Liver (tissue), 9 donors: ENCODE measurements around the gene ZNF410. TPM values are rescaled to one million over a fixed set of nuclear protein-coding genes. Genes with fewer than 3 reads are reported as not detected.

Experiments used
- DNase-seq: peaks from one replicate; pipeline ENCODE4 v3.0.0-alpha.2; 2017; ENCODE audit warnings: low spot score
- H3K27ac ChIP-seq, 2 donors: one replicate each; pipeline ENCODE4 v1.7.0; 2013; ENCODE audit warnings: inconsistent platforms in 2 of 2, low read length in 2 of 2, control low read depth in 1 of 2, low read depth in 1 of 2, mild to moderate bottlenecking in 1 of 2
- H3K27me3 ChIP-seq, 4 donors: one replicate each; pipeline versions ENCODE4 v1.6.1 to v1.7.0; 2013; ENCODE audit warnings: low read length in 3 of 4, inconsistent platforms in 1 of 4, mild to moderate bottlenecking in 1 of 4, moderate library complexity in 1 of 4; ENCODE audit not compliant: control insufficient read depth in 4 of 4, insufficient read depth in 4 of 4
- H3K36me3 ChIP-seq, 4 donors: one replicate each; pipeline versions ENCODE4 v1.6.1 to v1.7.0; 2013; ENCODE audit warnings: low read length in 3 of 4, mild to moderate bottlenecking in 3 of 4, low read depth in 1 of 4, moderate library complexity in 1 of 4; ENCODE audit not compliant: control insufficient read depth in 4 of 4, insufficient read depth in 3 of 4
- H3K4me1 ChIP-seq, 4 donors: one replicate each; pipeline versions ENCODE4 v1.6.1 to v1.7.0; 2013; ENCODE audit warnings: low read length in 3 of 4, mild to moderate bottlenecking in 3 of 4, moderate library complexity in 1 of 4; ENCODE audit not compliant: control insufficient read depth in 4 of 4, insufficient read depth in 4 of 4
- H3K4me3 ChIP-seq, 3 donors: one replicate each; pipeline versions ENCODE4 v1.6.1 to v1.7.0; 2013; ENCODE audit warnings: low read length in 3 of 3, control low read depth in 1 of 3, low read depth in 1 of 3, mild to moderate bottlenecking in 1 of 3
- H3K9ac ChIP-seq, 2 donors: one replicate each; pipeline ENCODE4 v1.7.0; 2013; ENCODE audit warnings: low read length in 2 of 2, mild to moderate bottlenecking in 2 of 2, moderate library complexity in 2 of 2, control low read depth in 1 of 2, low read depth in 1 of 2
- H3K9me3 ChIP-seq, 4 donors: one replicate each; pipeline versions ENCODE4 v1.6.1 to v1.7.0; 2013; ENCODE audit warnings: low read length in 3 of 4; ENCODE audit not compliant: control insufficient read depth in 4 of 4
- ATF3 ChIP-seq: IDR thresholded peaks from 2 replicates; pipeline ENCODE4 v1.6.1; 2016; ENCODE audit warnings: antibody characterized with exemption
- CTCF ChIP-seq: fragments of 150-350 bp; IDR thresholded peaks from 2 replicates; pipeline ENCODE4 v1.5.1; 2017; ENCODE audit warnings: improper control_type of control experiment, low read depth, low read length; ENCODE audit not compliant: missing input control
- FOXA1 ChIP-seq: IDR thresholded peaks from 2 replicates; pipeline ENCODE4 v1.6.1; 2016; ENCODE audit warnings: antibody characterized with exemption
- FOXA2 ChIP-seq: IDR thresholded peaks from 2 replicates; pipeline ENCODE4 v1.6.1; 2016; ENCODE audit warnings: antibody characterized with exemption
- GABPA ChIP-seq, 2 donors: IDR thresholded peaks in 1 of 2; conservative IDR thresholded peaks in 1 of 2; 2 replicates each; pipeline ENCODE4 v1.6.1; 2016; ENCODE audit warnings: antibody characterized with exemption in 2 of 2, mild to moderate bottlenecking in 1 of 2, moderate library complexity in 1 of 2
- HNF4A ChIP-seq, 2 donors: conservative IDR thresholded peaks; 2 replicates each; pipeline ENCODE4 v1.6.1; 2016; ENCODE audit warnings: antibody characterized with exemption in 2 of 2, mild to moderate bottlenecking in 2 of 2
- RAD21 ChIP-seq, 2 donors: IDR thresholded peaks; 2 replicates each; pipeline ENCODE4 v1.6.1; 2016; ENCODE audit warnings: antibody characterized with exemption in 2 of 2, mild to moderate bottlenecking in 2 of 2
- RXRA ChIP-seq, 2 donors: IDR thresholded peaks; 2 replicates each; pipeline ENCODE4 v1.6.1; 2017 to 2018; ENCODE audit warnings: antibody characterized with exemption in 2 of 2, mild to moderate bottlenecking in 1 of 2
- TAF1 ChIP-seq: conservative IDR thresholded peaks from 2 replicates; pipeline ENCODE4 v1.6.1; 2016; ENCODE audit warnings: antibody characterized with exemption, mild to moderate bottlenecking
- YY1 ChIP-seq: IDR thresholded peaks from 2 replicates; pipeline ENCODE4 v1.6.1; 2016; ENCODE audit warnings: antibody characterized with exemption, mild to moderate bottlenecking
- WGBS: extraction: QIAGEN DNeasy Blood & Tissue Kit; methylation state at CpG from one replicate; pipeline ENCODE4 v1.1.7; 2013; 5-methylcytosine and 5-hydroxymethylcytosine counted together
- polyA plus RNA-seq, 2 donors: library from polyadenylated mRNA; stranded (reverse) in 1 of 2; unstranded in 1 of 2; fragments of 200-250 nt in 1 of 2; fragments of >200 nt in 1 of 2; fragmentation: Nextera tagmentation in 1 of 2; extraction: Ambion mirVana in 1 of 2; gene quantifications; one replicate each; pipeline versions ENCODE4 v1.2.1 to v1.2.3, GENCODE V29; 2013 to 2015
- total RNA-seq, 2 donors: library from RNA; depleted of rRNA; stranded (reverse); fragments of >200 nt; gene quantifications; one replicate each; pipeline ENCODE4 v1.2.3, GENCODE V29; 2014
- TF ChIP-seq, protein P1 (sequence below): IDR thresholded peaks from 2 replicates; pipeline ENCODE4 v1.6.1; 2016; ENCODE audit warnings: antibody characterized with exemption
- TF ChIP-seq, protein P2 (sequence below): IDR thresholded peaks from 2 replicates; pipeline ENCODE4 v1.6.1; 2016; ENCODE audit warnings: antibody characterized with exemption
- donor health status: healthy.
- donor health status: healthy.
- donor health status: healthy.
- donor health status: healthy.
- donor health status: healthy.

The ZNF410 gene
- total and polyA plus RNA-seq, 4 donors, result 11.2 to 33.0 (median 21.6) TPM

DNA sequence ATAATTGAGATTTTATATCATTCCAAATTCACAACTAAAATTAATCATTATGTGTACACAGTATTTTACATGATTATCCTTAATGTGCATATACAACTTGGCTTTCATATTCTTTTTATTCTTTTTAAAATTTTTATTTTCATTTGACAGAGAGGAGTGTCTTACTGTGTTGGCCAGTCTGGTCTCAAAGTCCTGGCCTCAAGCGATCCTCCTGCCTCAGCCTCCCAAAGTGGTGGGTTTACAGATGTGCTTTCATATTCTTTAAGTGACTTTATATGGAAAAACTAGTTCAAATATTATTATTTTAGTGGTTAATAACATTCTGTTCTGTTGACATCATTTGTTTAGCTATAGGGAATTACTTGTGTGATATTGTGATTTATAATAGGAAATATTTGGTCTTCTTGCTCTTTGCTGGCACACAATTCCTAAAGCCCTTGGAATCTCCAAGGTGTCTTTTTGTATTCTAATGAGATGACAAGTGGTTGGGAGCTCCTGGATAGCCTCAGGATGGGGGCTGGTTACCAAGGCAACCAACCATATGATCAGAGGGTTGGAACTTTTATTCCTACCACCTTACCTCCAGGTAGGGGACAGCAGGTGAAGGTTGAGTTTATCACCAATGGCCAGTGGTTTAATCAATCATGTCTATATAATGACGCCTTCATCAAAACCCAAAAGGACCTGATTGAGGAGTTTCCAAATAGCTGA is 16.0 kb upstream of the ZNF410 start:
- TF ChIP-seq RXRA (IDR thresholded peaks at IDR 0.05) (no peak), CTCF (no peak), YY1 (no peak), FOXA2 (no peak), TAF1 (no peak), HNF4A (conservative IDR thresholded peaks at IDR 0.05) (no peak), GABPA (IDR thresholded peaks at IDR 0.05 in 1 of 2, conservative IDR thresholded peaks at IDR 0.05 in 1 of 2) (no peak), ATF3 (no peak), FOXA1 (no peak)
- TF ChIP-seq, protein P1, sequence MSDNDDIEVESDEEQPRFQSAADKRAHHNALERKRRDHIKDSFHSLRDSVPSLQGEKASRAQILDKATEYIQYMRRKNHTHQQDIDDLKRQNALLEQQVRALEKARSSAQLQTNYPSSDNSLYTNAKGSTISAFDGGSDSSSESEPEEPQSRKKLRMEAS, result no peak
- H3K9me3 ChIP-seq, result no peaks in the 10 kb centered on the region
- no peak overlapping the region for H3K4me3 ChIP-seq
- no peak overlapping the region for H3K27ac ChIP-seq
- H3K9ac ChIP-seq, result no peak overlapping the region
- DNase-seq, result no peak
- no peaks in the 10 kb centered on the region for H3K27me3 ChIP-seq
- H3K36me3 ChIP-seq, result peaks cover 0 to 6% (median 5%) of the 10 kb centered on the region in 4 donors
- WGBS, result 98% methylated on average over 2 of the region's 2 CpGs
- H3K4me1 ChIP-seq, result no peaks in the 10 kb centered on the region

GRCh38 chr14:73873660-73874059 is 13.0 kb upstream of the ZNF410 start:
- whole genome bisulfite sequencing, result 93% methylated on average over 3 of the region's 3 CpGs
- no peak overlapping the region for H3K4me3 ChIP-seq
- no peak for DNase-seq
- no peaks in the 10 kb centered on the region for H3K27me3 ChIP-seq
- H3K9ac ChIP-seq, result no peak overlapping the region
- TF ChIP-seq, protein P2, sequence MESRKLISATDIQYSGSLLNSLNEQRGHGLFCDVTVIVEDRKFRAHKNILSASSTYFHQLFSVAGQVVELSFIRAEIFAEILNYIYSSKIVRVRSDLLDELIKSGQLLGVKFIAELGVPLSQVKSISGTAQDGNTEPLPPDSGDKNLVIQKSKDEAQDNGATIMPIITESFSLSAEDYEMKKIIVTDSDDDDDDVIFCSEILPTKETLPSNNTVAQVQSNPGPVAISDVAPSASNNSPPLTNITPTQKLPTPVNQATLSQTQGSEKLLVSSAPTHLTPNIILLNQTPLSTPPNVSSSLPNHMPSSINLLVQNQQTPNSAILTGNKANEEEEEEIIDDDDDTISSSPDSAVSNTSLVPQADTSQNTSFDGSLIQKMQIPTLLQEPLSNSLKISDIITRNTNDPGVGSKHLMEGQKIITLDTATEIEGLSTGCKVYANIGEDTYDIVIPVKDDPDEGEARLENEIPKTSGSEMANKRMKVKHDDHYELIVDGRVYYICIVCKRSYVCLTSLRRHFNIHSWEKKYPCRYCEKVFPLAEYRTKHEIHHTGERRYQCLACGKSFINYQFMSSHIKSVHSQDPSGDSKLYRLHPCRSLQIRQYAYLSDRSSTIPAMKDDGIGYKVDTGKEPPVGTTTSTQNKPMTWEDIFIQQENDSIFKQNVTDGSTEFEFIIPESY, result no peak
- H3K36me3 ChIP-seq, result peaks cover 2 to 9% (median 4%) of the 10 kb centered on the region in 4 donors
- no peak overlapping the region for H3K27ac ChIP-seq
- H3K4me1 ChIP-seq, result no peaks in the 10 kb centered on the region
- no peaks in the 10 kb centered on the region for H3K9me3 ChIP-seq

- no peak overlapping the region for H3K4me3 ChIP-seq
- no peak overlapping the region for H3K9ac ChIP-seq
- peaks cover 2 to 13% (median 4%) of the 10 kb centered on the region in 4 donors for H3K36me3 ChIP-seq
- TF ChIP-seq, protein P1, result no peak
- TF ChIP-seq YY1, result no peak
- TF ChIP-seq HNF4A (conservative IDR thresholded peaks at IDR 0.05), result no peak
- no peak for TF ChIP-seq RAD21 (IDR thresholded peaks at IDR 0.05)
- TF ChIP-seq GABPA (IDR thresholded peaks at IDR 0.05 in 1 of 2, conservative IDR thresholded peaks at IDR 0.05 in 1 of 2), result no peak
- H3K4me1 ChIP-seq, result no peaks in the 10 kb centered on the region
- H3K9me3 ChIP-seq, result no peaks in the 10 kb centered on the region
- H3K27ac ChIP-seq, result no peak overlapping the region
- no peaks in the 10 kb centered on the region for H3K27me3 ChIP-seq
- WGBS, result 96% methylated on average over 3 of the region's 3 CpGs
- no peak for DNase-seq
Measured at GRCh38 chr14:73877790-73878189, 8.9 kb upstream of the ZNF410 start.
